H1 (cell line): ENCODE results near the gene MDFIC. TPM values are rescaled to one million over a fixed set of nuclear protein-coding genes. Genes with fewer than 3 reads are reported as not detected.

Experiments used
- EP300 ChIP-seq, 2 experiments: IDR thresholded peaks; 1 replicate in 1 of 2; 2 replicates in 1 of 2; pipeline ENCODE4 v1.6.1; 2011 to 2012; ENCODE audit warnings: low read depth in 2 of 2, low read length in 2 of 2, mild to moderate bottlenecking in 2 of 2, borderline replicate concordance in 1 of 2, inconsistent platforms in 1 of 2, moderate library complexity in 1 of 2
- SP1 ChIP-seq: IDR thresholded peaks from 2 replicates; pipeline ENCODE4 v1.6.1; 2011; ENCODE audit warnings: low read depth, low read length
- polyA plus RNA-seq, 7 experiments: library from polyadenylated mRNA; depleted of rRNA in 3 of 7; stranded (reverse) in 5 of 7; unstranded in 2 of 7; fragments of >200 nt in 5 of 7; fragments of 200-250 nt in 2 of 7; gene quantifications; 1 replicate in 5 of 7; 2 replicates in 1 of 7; 4 replicates in 1 of 7; pipeline versions ENCODE4 v1.2.1 to v1.2.3, GENCODE V29; 2011 to 2013; ENCODE audit warnings: missing spikeins in 2 of 7, mixed read lengths in 2 of 7
- total RNA-seq: library from RNA; stranded (reverse); fragmentation: NEBNext Ultra II Directional; extraction: Animal tissue kit (Norgen Biotek cat#: 25700); gene quantifications from 2 replicates; pipeline ENCODE4 v1.2.1, GENCODE V29; 2021
- TF ChIP-seq, protein P1 (sequence below): IDR thresholded peaks from 2 replicates; pipeline ENCODE4 v1.6.1; 2011; ENCODE audit warnings: low read depth, mild to moderate bottlenecking, low read length; ENCODE audit not compliant: insufficient read depth

Gene MDFIC
- total and polyA plus RNA-seq, 2 of the 8 experiments (the other 6 are each of a cell fraction or from before 2014, with no cell fraction given), result 2.3 to 11.4 TPM

DNA sequence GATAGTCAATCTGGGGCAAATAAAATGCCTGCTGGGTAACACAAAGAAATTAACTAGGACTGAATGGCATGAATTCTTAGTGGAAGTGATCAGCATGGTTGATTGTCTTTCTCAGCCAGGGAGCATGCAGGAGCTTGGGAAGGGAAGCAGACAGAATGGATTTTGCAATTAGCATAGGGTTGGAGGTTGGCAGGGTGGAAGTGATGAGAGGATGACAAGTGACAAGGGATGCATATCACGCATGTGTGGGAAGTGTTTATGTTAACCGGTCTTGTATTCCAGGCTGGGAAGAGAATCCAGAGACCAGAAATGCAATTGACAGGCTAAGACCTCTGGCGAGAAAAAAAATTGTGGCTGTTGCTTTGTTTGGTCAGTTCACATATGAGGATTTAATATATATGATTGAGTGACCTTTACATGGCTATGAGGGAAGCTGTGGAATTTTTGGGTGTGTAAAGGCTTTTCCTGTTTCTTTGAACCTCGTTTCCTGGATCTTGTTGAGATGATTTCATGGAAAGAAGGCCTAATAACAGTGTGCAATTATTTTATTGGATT, 8.3 kb downstream of the MDFIC start (continued):
- TF ChIP-seq EP300 (IDR thresholded peaks at IDR 0.05; ENCODE audit: borderline replicate concordance in 1 of 2, low read depth in 2 of 2, low read length in 2 of 2) (peak in 1 of 2 experiments; percentile 51; a peak in 1 of 3 replicates), SP1 (peak; percentile 67; the same call in 1 of the 2 replicates)
- TF ChIP-seq, protein P1, sequence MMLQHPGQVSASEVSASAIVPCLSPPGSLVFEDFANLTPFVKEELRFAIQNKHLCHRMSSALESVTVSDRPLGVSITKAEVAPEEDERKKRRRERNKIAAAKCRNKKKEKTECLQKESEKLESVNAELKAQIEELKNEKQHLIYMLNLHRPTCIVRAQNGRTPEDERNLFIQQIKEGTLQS, result no peak
- TF ChIP-seq, all 59 proteins: peak for 7
